SK-N-SH treated with all-trans-retinoic acid at 6 μM for 48 hours (cell line): ENCODE results near the gene PITPNC1.

Experiments used
- ATAC-seq: fragments of 200-7000 bp; cut with Tn5 transposase; 3 replicates; pipeline ENCODE4 v1.9.1; 2020; ENCODE audit warnings: mild to moderate bottlenecking, moderate library complexity
- ARNTL ChIP-seq: fragments of 450-650 bp; formaldehyde crosslinking; IDR thresholded peaks from 2 replicates; pipeline ENCODE4 v1.5.0; 2020; ENCODE audit warnings: low read depth, mild to moderate bottlenecking, moderate library complexity, borderline replicate concordance
- BACH2 ChIP-seq: fragments of 250-450 bp; sonication (Bioruptor Pico); IDR thresholded peaks from 2 replicates; pipeline ENCODE4 v1.9.0; 2021; ENCODE audit warnings: mild to moderate bottlenecking, borderline replicate concordance
- CREB5 ChIP-seq: fragments of 250-450 bp; sonication (Bioruptor Pico); IDR thresholded peaks from 2 replicates; pipeline ENCODE4 v1.5.1; 2020; ENCODE audit warnings: low read depth, mild to moderate bottlenecking, moderate library complexity
- CSDC2 ChIP-seq: fragments of 250-450 bp; sonication (Bioruptor Pico); IDR thresholded peaks from 2 replicates; pipeline ENCODE4 v1.5.0; 2020; ENCODE audit warnings: mild to moderate bottlenecking, moderate library complexity
- CSRNP3 ChIP-seq: fragments of 250-450 bp; sonication (Bioruptor Pico); IDR thresholded peaks from 2 replicates; pipeline ENCODE4 v1.5.1; 2021; ENCODE audit warnings: mild to moderate bottlenecking, moderate library complexity
- ESRRG ChIP-seq: fragments of 250-450 bp; sonication (Bioruptor Pico); IDR thresholded peaks from 2 replicates; pipeline ENCODE4 v1.6.1; 2021; ENCODE audit warnings: mild to moderate bottlenecking
- GLIS3 ChIP-seq: fragments of 250-450 bp; sonication (Bioruptor Pico); IDR thresholded peaks from 2 replicates; pipeline ENCODE4 v1.5.0; 2020; ENCODE audit warnings: mild to moderate bottlenecking, moderate library complexity
- ISL1 ChIP-seq: fragments of 250-450 bp; sonication (Bioruptor Pico); IDR thresholded peaks from 2 replicates; pipeline ENCODE4 v2.1.2; 2022; ENCODE audit warnings: mild to moderate bottlenecking, moderate library complexity
- OSR1 ChIP-seq: fragments of 250-450 bp; sonication (Bioruptor Pico); IDR thresholded peaks from 2 replicates; pipeline ENCODE4 v1.8.0; 2022; ENCODE audit warnings: moderate library complexity, mild to moderate bottlenecking, inconsistent platforms
- PATZ1 ChIP-seq: fragments of 250-450 bp; sonication (Bioruptor Pico); IDR thresholded peaks from 2 replicates; pipeline ENCODE4 v1.8.0; 2020; ENCODE audit warnings: mild to moderate bottlenecking, moderate library complexity, borderline replicate concordance
- PPARA ChIP-seq: fragments of 250-450 bp; sonication (Bioruptor Pico); IDR thresholded peaks from 2 replicates; pipeline ENCODE4 v1.5.0; 2020; ENCODE audit warnings: mild to moderate bottlenecking, borderline replicate concordance
- RARB ChIP-seq: fragments of 250-450 bp; sonication (Bioruptor Pico); IDR thresholded peaks from 2 replicates; pipeline ENCODE4 v1.8.0; 2021; ENCODE audit warnings: mild to moderate bottlenecking, moderate library complexity
- SNAI2 ChIP-seq: fragments of 250-450 bp; sonication (Bioruptor Pico); IDR thresholded peaks from 2 replicates; pipeline ENCODE4 v1.5.0; 2020; ENCODE audit warnings: mild to moderate bottlenecking, moderate library complexity
- TCF4 ChIP-seq: fragments of 250-450 bp; sonication (Bioruptor Pico); IDR thresholded peaks from 2 replicates; pipeline ENCODE4 v1.8.0; 2021; ENCODE audit warnings: mild to moderate bottlenecking, moderate library complexity, borderline replicate concordance
- TOX ChIP-seq: fragments of 250-450 bp; sonication (Bioruptor Pico); IDR thresholded peaks from 2 replicates; pipeline ENCODE4 v1.8.0; 2021; ENCODE audit warnings: mild to moderate bottlenecking, moderate library complexity, borderline replicate concordance
- TSHZ2 ChIP-seq: fragments of 250-450 bp; sonication (Bioruptor Pico); IDR thresholded peaks from 2 replicates; pipeline ENCODE4 v1.5.0; 2020; ENCODE audit warnings: mild to moderate bottlenecking, moderate library complexity
- ZFP3 ChIP-seq: fragments of 250-450 bp; sonication (Bioruptor Pico); IDR thresholded peaks from 2 replicates; pipeline ENCODE4 v1.5.0; 2020; ENCODE audit warnings: mild to moderate bottlenecking, moderate library complexity
- ZNF565 ChIP-seq: fragments of 450-650 bp; formaldehyde crosslinking; conservative IDR thresholded peaks from 2 replicates; pipeline ENCODE4 v1.5.0; 2020; ENCODE audit warnings: low read depth, mild to moderate bottlenecking, moderate library complexity
- ZNF70 ChIP-seq: fragments of 450-650 bp; formaldehyde crosslinking; IDR thresholded peaks from 2 replicates; pipeline ENCODE4 v1.5.0; 2020; ENCODE audit warnings: mild to moderate bottlenecking, moderate library complexity
- ZNF8 ChIP-seq: fragments of 450-650 bp; formaldehyde crosslinking; IDR thresholded peaks from 2 replicates; pipeline ENCODE4 v1.5.0; 2020; ENCODE audit warnings: mild to moderate bottlenecking, moderate library complexity

Gene PITPNC1

GRCh38 chr17:67401106-67401505, 24.0 kb downstream of the PITPNC1 start (continued):
- TF ChIP-seq PATZ1 (CRISPR knock-in tag) (no peak), TSHZ2 (no peak), CSDC2 (CRISPR knock-in tag) (no peak), OSR1 (CRISPR knock-in tag) (no peak), CSRNP3 (CRISPR knock-in tag) (no peak), ZFP3 (no peak)

GRCh38 chr17:67401598-67402504, 24.8 kb downstream of the PITPNC1 start:
- TF ChIP-seq TCF4 (no peak), SNAI2 (CRISPR knock-in tag) (no peak), TOX (CRISPR knock-in tag) (no peak), OSR1 (CRISPR knock-in tag) (no peak), CREB5 (no peak), ESRRG (no peak), ZNF8 (CRISPR knock-in tag) (no peak), RARB (CRISPR knock-in tag) (no peak), BACH2 (no peak), ISL1 (no peak), ARNTL (no peak), ZNF565 (CRISPR knock-in tag) (no peak), CSRNP3 (CRISPR knock-in tag) (no peak), GLIS3 (CRISPR knock-in tag) (no peak)
- ATAC-seq = no peak

- no peak for ATAC-seq
- no peak for TF ChIP-seq TCF4
Measured at GRCh38 chr17:67403065-67403464, 26.0 kb downstream of the PITPNC1 start.

GRCh38 chr17:67403483-67403882, 26.4 kb downstream of the PITPNC1 start:
- no peak for ATAC-seq
- TF ChIP-seq ISL1 = no peak
- TF ChIP-seq CSRNP3 (CRISPR knock-in tag) = no peak
- no peak for TF ChIP-seq PPARA
- TF ChIP-seq CREB5 = no peak
- no peak for TF ChIP-seq TSHZ2
- no peak for TF ChIP-seq ZNF70 (CRISPR knock-in tag)
